Adrenal gland (tissue), 5 donors: ENCODE results near the gene TMEM108.

ENCODE experiments used
- POLR2A ChIP-seq, 2 donors: fragments of 450-650 bp; IDR thresholded peaks; one replicate each; pipeline ENCODE4 v1.6.1; 2017; ENCODE audit warnings: antibody characterized with exemption in 2 of 2, mild to moderate bottlenecking in 2 of 2, moderate library complexity in 1 of 2
- TF ChIP-seq, protein P1 (sequence below), 6 experiments: fragments of 450-650 bp in 4 of 6; fragments of 200-600 bp in 2 of 6; sonication (generic) in 1 of 6; IDR thresholded peaks; 1 replicate in 5 of 6; 2 replicates in 1 of 6; pipeline versions ENCODE4 v1.5.1 to v1.8.0; 2016 to 2021; ENCODE audit warnings: antibody characterized with exemption in 6 of 6, mild to moderate bottlenecking in 2 of 6, moderate library complexity in 1 of 6
- donor health status: DM: no; HTN: no; CAD: no.

GRCh38 chr3:133187870-133188379 is 149.7 kb downstream of the TMEM108 start:
- TF ChIP-seq, protein P1, sequence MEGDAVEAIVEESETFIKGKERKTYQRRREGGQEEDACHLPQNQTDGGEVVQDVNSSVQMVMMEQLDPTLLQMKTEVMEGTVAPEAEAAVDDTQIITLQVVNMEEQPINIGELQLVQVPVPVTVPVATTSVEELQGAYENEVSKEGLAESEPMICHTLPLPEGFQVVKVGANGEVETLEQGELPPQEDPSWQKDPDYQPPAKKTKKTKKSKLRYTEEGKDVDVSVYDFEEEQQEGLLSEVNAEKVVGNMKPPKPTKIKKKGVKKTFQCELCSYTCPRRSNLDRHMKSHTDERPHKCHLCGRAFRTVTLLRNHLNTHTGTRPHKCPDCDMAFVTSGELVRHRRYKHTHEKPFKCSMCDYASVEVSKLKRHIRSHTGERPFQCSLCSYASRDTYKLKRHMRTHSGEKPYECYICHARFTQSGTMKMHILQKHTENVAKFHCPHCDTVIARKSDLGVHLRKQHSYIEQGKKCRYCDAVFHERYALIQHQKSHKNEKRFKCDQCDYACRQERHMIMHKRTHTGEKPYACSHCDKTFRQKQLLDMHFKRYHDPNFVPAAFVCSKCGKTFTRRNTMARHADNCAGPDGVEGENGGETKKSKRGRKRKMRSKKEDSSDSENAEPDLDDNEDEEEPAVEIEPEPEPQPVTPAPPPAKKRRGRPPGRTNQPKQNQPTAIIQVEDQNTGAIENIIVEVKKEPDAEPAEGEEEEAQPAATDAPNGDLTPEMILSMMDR (IDR thresholded peaks at IDR 0.05): no peak
- TF ChIP-seq POLR2A (IDR thresholded peaks at IDR 0.05): no peak
